Immature natural killer cell (primary cell): ENCODE results near the gene ZNF496. TPM values are rescaled to one million over a fixed set of nuclear protein-coding genes. Genes with fewer than 3 reads are reported as not detected.
"Not testable (repeated sequence)": the region's sequence is repeated elsewhere in the genome, so short reads cannot be mapped to it uniquely, and the experiment has no call there.

Source experiments
- DNase-seq, 3 donors: peaks; one replicate each; pipeline ENCODE4 v3.0.0; 2022; ENCODE audit warnings: mixed read lengths in 1 of 3
- H3K27ac Mint-ChIP-seq, 6 donors: one replicate each; pipeline ENCODE4 v1.8.0; 2020; ENCODE audit warnings: mixed read lengths in 6 of 6, mild to moderate bottlenecking in 5 of 6, inconsistent platforms in 4 of 6, moderate library complexity in 3 of 6
- H3K27me3 Mint-ChIP-seq, 3 donors: one replicate each; pipeline ENCODE4 v1.8.0; 2020 to 2021; ENCODE audit warnings: low read depth in 3 of 3, mild to moderate bottlenecking in 3 of 3, mixed read lengths in 3 of 3, moderate library complexity in 3 of 3, inconsistent platforms in 1 of 3
- H3K36me3 Mint-ChIP-seq, 3 donors: one replicate each; pipeline ENCODE4 v1.8.0; 2020; ENCODE audit warnings: mixed read lengths in 3 of 3, inconsistent platforms in 2 of 3, mild to moderate bottlenecking in 2 of 3
- H3K4me1 Mint-ChIP-seq, 2 donors: one replicate each; pipeline ENCODE4 v1.8.0; 2020; ENCODE audit warnings: inconsistent platforms in 2 of 2, mild to moderate bottlenecking in 2 of 2, mixed read lengths in 2 of 2, moderate library complexity in 1 of 2
- H3K4me3 Mint-ChIP-seq, 5 donors: one replicate each; pipeline ENCODE4 v1.8.0; 2020; ENCODE audit warnings: mild to moderate bottlenecking in 5 of 5, mixed read lengths in 5 of 5, inconsistent platforms in 3 of 5, moderate library complexity in 3 of 5
- H3K9me3 Mint-ChIP-seq, 6 donors: one replicate each; pipeline ENCODE4 v1.8.0; 2020; ENCODE audit warnings: mild to moderate bottlenecking in 6 of 6, mixed read lengths in 6 of 6, inconsistent platforms in 4 of 6, moderate library complexity in 3 of 6
- polyA plus RNA-seq, 3 donors: library from polyadenylated mRNA; unstranded; fragments of 300-500 nt; fragmentation: Illumina TruSeq; gene quantifications; one replicate each; pipeline ENCODE4 v1.2.3, GENCODE V29; 2021

The ZNF496 gene
- polyA plus RNA-seq, 3 donors from 2014 or later: 2.7 to 11.0 (median 10.5) TPM

GRCh38 chr1:247289274-247289892, 42.3 kb downstream of the ZNF496 start:
- H3K36me3 Mint-ChIP-seq: peaks cover 4 to 11% (median 8%) of the 10 kb centered on the region in 3 donors
- not testable (repeated sequence) for H3K9me3 Mint-ChIP-seq, H3K4me3 Mint-ChIP-seq, H3K27me3 Mint-ChIP-seq, H3K27ac Mint-ChIP-seq, DNase-seq
- H3K4me1 Mint-ChIP-seq: peaks cover 8 to 12% of the 10 kb centered on the region in 2 donors

DNA sequence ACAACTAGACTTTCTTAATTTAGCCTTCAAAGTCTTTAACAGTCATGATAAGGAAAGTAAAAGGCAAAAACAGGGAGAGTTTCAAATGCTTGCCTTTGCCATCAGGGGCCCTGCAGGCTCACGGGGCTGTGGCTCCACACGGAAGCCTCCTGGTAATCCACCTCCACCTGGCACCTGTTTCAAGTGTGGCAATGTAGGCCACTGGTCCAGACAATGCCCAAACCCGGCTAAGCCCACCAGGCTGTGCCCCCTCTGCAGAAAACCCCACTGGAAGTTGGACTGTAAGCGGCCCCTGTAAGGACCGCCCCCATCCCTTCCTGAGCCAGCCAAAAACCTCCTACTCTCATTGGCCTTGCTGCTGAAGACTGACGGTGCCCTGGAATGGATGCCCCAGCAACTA, 43.3 kb downstream of the ZNF496 start:
- Mint-ChIP-seq H3K27ac (no peak overlapping the region), H3K4me3 (no peak overlapping the region), H3K9me3 (peaks cover 0 to 4% (median 0%) of the 10 kb centered on the region in 6 donors), H3K27me3 (peaks cover 0 to 1% (median 0%) of the 10 kb centered on the region in 3 donors), H3K36me3 (peaks cover 8 to 12% (median 11%) of the 10 kb centered on the region in 3 donors), H3K4me1 (peaks cover 8 to 12% of the 10 kb centered on the region in 2 donors)
- DNase-seq: no peak

- Mint-ChIP-seq H3K36me3 (peaks cover 8 to 12% (median 11%) of the 10 kb centered on the region in 3 donors), H3K4me1 (peaks cover 7 to 8% of the 10 kb centered on the region in 2 donors), H3K27me3 (peaks cover 0 to 1% (median 0%) of the 10 kb centered on the region in 3 donors), H3K4me3 (no peak overlapping the region), H3K9me3 (peaks cover 0 to 4% (median 0%) of the 10 kb centered on the region in 6 donors), H3K27ac (no peak overlapping the region)
- DNase-seq: no peak
Observed at GRCh38 chr1:247287460-247287859, 44.2 kb downstream of the ZNF496 start.

DNA sequence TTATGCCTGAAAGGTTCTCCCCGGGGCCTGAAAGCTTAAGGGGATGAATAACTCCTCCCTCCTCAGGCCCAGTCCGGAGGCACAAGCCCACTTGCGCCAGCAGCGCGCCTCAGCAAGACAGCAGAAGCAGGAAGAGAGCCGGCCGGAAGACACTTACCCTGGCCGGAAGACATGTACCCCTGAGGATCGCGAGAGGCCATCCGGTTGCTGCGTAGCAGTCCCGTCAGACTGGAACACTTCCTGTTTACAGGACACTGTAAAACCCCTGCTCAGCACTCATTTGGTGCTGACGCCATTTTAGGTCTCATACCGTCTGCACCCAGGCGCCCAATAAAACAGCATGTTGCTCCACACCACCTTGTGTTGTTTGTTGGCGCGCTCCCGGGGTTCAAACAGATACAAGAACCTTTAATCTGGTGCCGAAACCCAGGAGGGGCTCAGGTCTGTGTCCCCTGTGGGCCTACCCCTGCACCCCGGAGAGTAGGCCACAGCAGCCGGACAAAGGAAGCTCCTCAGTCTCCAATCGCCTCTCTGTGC, 45.5 kb downstream of the ZNF496 start:
- Mint-ChIP-seq H3K4me3 (no peak overlapping the region), H3K36me3 (peaks cover 8 to 12% (median 11%) of the 10 kb centered on the region in 3 donors), H3K4me1 (no peaks in the 10 kb centered on the region), H3K27me3 (peaks cover 0 to 1% (median 0%) of the 10 kb centered on the region in 3 donors), H3K9me3 (peaks cover 0 to 3% (median 0%) of the 10 kb centered on the region in 6 donors), H3K27ac (no peak overlapping the region)
- DNase-seq: no peak

GRCh38 chr1:247281001-247281574, 50.6 kb downstream of the ZNF496 start:
- Mint-ChIP-seq H3K27me3 (peaks cover 0 to 1% (median 0%) of the 10 kb centered on the region in 3 donors), H3K27ac (no peak overlapping the region), H3K4me1 (no peaks in the 10 kb centered on the region)

GRCh38 chr1:247277191-247277590, 54.5 kb downstream of the ZNF496 start:
- DNase-seq: no peak
- Mint-ChIP-seq H3K27me3 (peaks cover 0 to 2% (median 0%) of the 10 kb centered on the region in 3 donors), H3K27ac (no peak overlapping the region), H3K36me3 (peaks cover 5 to 18% (median 6%) of the 10 kb centered on the region in 3 donors), H3K4me3 (no peak overlapping the region), H3K9me3 (peaks cover 0 to 5% (median 0%) of the 10 kb centered on the region in 6 donors), H3K4me1 (no peaks in the 10 kb centered on the region)

More at GRCh38 chr1:247281001-247281574, 50.6 kb downstream of the ZNF496 start:
- peaks cover 5 to 19% (median 9%) of the 10 kb centered on the region in 3 donors for H3K36me3 Mint-ChIP-seq
- H3K9me3 Mint-ChIP-seq: peaks cover 0 to 4% (median 0%) of the 10 kb centered on the region in 6 donors
- no peak overlapping the region for H3K4me3 Mint-ChIP-seq
- no peak for DNase-seq

DNA sequence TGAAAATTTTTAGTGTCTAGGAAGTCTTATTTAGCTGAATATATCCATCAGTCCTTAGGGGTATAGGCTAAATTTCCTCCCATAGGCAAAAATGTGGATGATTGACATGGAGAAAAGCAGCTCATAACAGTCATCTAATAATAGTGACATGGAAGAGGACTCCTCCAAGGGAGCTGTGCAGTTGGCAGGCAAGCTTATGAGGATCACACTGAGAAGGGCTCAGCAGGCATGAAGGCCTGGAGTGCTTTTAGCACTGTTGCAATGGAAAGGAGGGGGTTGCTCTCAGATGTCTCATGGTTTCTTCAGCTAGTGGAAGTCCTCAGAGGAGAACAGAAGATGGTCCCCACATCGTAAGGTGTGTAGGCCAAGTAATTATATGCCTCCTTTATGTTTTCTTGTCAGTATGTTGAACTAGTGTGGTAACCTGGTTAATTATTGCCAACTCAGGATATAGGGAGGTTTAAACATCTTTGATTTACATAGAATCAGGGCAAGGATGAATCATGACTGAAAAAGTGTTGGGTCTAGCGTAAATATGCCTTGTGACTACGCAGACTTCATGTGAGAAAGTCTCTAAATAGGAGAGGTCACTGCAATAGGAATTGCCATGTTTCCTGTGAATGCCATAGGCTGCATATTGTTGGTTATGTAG, 56.9 kb downstream of the ZNF496 start:
- DNase-seq: no peak
- Mint-ChIP-seq H3K27me3 (peaks cover 2 to 4% (median 4%) of the 10 kb centered on the region in 3 donors), H3K4me3 (no peak overlapping the region), H3K4me1 (no peaks in the 10 kb centered on the region), H3K27ac (no peak overlapping the region), H3K9me3 (peaks cover 5 to 19% (median 11%) of the 10 kb centered on the region in 6 donors), H3K36me3 (peaks cover 6 to 18% (median 8%) of the 10 kb centered on the region in 3 donors)

- no peak for DNase-seq
- Mint-ChIP-seq H3K9me3 (peaks cover 5 to 19% (median 11%) of the 10 kb centered on the region in 6 donors), H3K27me3 (peaks cover 2 to 4% (median 4%) of the 10 kb centered on the region in 3 donors), H3K36me3 (peaks cover 6 to 18% (median 8%) of the 10 kb centered on the region in 3 donors), H3K27ac (no peak overlapping the region), H3K4me3 (no peak overlapping the region), H3K4me1 (no peaks in the 10 kb centered on the region)
Observed at GRCh38 chr1:247273013-247273412, 58.7 kb downstream of the ZNF496 start.

DNA sequence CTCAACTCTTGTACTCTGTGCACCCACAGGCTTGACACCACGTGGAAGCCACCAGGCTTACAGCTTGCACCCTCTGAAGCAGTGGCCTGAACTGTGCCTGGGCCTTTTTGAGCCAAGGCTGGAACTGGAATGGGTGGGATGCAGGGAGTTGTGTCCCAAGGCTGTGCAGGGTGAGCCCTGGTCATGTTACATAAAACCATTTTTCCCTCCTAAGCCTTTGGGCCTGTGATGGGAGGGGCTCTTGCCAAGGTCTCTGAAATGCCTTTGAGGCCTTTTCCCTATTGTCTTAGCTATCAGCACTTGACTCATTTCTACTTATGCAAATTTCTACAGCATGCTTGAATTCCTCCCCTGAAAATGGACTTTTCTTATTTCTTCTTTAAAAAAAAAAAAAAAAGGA, 61.7 kb downstream of the ZNF496 start:
- Mint-ChIP-seq H3K27me3 (peaks cover 4 to 7% (median 5%) of the 10 kb centered on the region in 3 donors), H3K4me1 (no peaks in the 10 kb centered on the region), H3K36me3 (peaks cover 0 to 3% (median 3%) of the 10 kb centered on the region in 3 donors), H3K27ac (no peak overlapping the region), H3K9me3 (peaks cover 4 to 30% (median 19%) of the 10 kb centered on the region in 6 donors), H3K4me3 (no peak overlapping the region)
- DNase-seq: no peak

DNA sequence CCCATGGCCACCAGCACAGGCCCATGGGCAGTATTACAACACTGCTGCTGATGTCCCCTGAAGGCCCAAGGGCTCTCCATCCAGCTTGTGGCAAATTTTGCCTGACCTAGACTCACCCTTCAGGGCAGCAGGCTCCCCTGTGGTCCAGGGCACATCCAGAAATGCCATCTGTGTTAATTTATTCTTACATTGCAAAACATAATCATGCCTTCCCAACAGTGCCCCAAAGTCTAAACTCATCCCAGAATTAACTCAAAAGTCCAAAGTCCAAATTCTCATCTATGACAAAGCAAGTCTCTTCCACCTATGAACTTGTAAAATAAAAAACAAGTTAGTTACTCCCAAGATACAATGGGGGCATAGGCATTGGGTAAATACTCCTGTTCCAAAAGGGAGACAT, 62.5 kb downstream of the ZNF496 start:
- peaks cover 6 to 39% (median 19%) of the 10 kb centered on the region in 6 donors for H3K9me3 Mint-ChIP-seq

DNA sequence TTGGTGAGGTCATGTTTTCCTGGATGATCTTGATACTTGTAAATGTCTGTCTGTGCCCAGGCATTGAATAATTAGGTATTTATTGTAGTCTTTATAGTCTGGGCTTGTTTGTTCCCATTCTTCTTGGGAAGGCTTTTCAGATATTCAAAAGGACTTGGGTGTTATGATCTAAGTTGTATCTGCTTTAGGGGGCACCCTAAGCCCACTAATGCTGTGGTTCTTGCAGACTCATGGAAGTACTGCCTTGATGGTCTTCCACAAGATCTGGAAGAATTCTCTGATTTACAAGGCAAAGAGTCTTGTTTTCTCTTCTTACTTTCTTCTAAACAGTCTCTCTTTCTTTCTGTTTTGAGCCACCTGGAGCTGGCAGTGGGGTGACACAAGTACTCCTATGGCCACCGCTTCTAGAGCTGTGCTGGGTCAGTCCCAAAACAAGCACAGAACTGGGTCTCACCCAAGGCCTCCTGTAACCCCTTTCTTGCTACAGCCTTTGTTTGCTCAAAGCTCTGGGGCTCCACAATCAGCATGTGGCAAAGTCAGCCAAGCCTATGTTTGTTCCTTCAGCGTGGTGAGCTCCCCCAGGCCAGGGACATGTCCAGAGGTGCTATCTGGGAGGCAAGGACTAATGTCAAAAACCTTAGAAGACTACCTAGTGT, 63.1 kb downstream of the ZNF496 start:
- peaks cover 0 to 3% (median under 1%) of the 10 kb centered on the region in 3 donors for H3K36me3 Mint-ChIP-seq
- DNase-seq: no peak
- no peaks in the 10 kb centered on the region for H3K4me1 Mint-ChIP-seq
- no peak overlapping the region for H3K27ac Mint-ChIP-seq
- H3K27me3 Mint-ChIP-seq: peaks cover 5 to 10% (median 7%) of the 10 kb centered on the region in 3 donors
- no peak overlapping the region for H3K4me3 Mint-ChIP-seq
- H3K9me3 Mint-ChIP-seq: peaks cover 9 to 40% (median 21%) of the 10 kb centered on the region in 6 donors

More for the DNA sequence above, 62.5 kb downstream of the ZNF496 start:
- Mint-ChIP-seq H3K4me3 (no peak overlapping the region), H3K36me3 (peaks cover 0 to 3% (median 0%) of the 10 kb centered on the region in 3 donors), H3K4me1 (no peaks in the 10 kb centered on the region), H3K27me3 (peaks cover 5 to 9% (median 7%) of the 10 kb centered on the region in 3 donors), H3K27ac (no peak overlapping the region)
- no peak for DNase-seq

DNA sequence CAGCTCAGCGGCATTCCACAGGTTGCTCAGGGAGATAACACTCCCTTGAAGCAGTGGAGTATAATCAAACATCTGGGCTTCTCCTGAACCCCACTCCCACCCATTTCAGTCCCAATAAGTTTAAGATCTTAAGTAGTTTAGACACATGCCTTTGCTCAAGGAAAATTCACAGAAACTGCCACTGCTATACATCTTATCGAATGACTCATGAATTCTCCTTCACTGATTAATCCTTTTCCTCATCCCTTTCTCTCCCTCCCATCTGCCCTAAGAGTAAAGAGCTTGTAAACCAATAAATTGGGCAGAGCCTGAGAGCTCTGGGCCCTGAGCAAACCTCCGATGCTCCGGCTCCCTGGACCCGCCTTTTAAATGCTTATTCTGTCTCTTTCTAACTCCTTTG, 65.6 kb downstream of the ZNF496 start:
- Mint-ChIP-seq H3K27me3 (peaks cover 5 to 9% (median 7%) of the 10 kb centered on the region in 3 donors), H3K36me3 (peaks cover 0 to 7% (median 3%) of the 10 kb centered on the region in 3 donors), H3K9me3 (peaks cover 6 to 37% (median 19%) of the 10 kb centered on the region in 6 donors), H3K27ac (no peak overlapping the region), H3K4me1 (no peaks in the 10 kb centered on the region), H3K4me3 (no peak overlapping the region)
- no peak for DNase-seq

- not testable (repeated sequence) for H3K4me1 Mint-ChIP-seq, H3K36me3 Mint-ChIP-seq, DNase-seq, H3K27ac Mint-ChIP-seq, H3K4me3 Mint-ChIP-seq, H3K9me3 Mint-ChIP-seq, H3K27me3 Mint-ChIP-seq
Observed at GRCh38 chr1:247255772-247256171, 75.9 kb downstream of the ZNF496 start, which contains the start of gene VN1R5. VN1R5 (plus strand) TSS chr1:247256072.
